GM18519 (cell line): ENCODE results near the gene IL17REL.
"Not testable (repeated sequence)": the region's sequence is repeated elsewhere in the genome, so short reads cannot be mapped to it uniquely, and the experiment has no call there.

Experiments used
- ATAC-seq: cut with Tn5 transposase; IDR thresholded peaks from one replicate; pipeline ENCODE4 v1.9.1; 2021; ENCODE audit warnings: mild to moderate bottlenecking, moderate library complexity; ENCODE audit not compliant: unreplicated experiment, low FRiP score

Gene IL17REL

GRCh38 chr22:49949914-49950292, 62.7 kb downstream of the IL17REL start:
- no peak for ATAC-seq

- ATAC-seq = no peak
Measured at GRCh38 chr22:49948958-49949913, 63.3 kb downstream of the IL17REL start.

GRCh38 chr22:49948116-49948957, 64.2 kb downstream of the IL17REL start:
- ATAC-seq = no peak

GRCh38 chr22:49947296-49947622, 65.3 kb downstream of the IL17REL start:
- ATAC-seq = no peak

GRCh38 chr22:49946612-49947295, 65.8 kb downstream of the IL17REL start:
- ATAC-seq = no peak

GRCh38 chr22:49945042-49945794, 67.3 kb downstream of the IL17REL start:
- not testable (repeated sequence) for ATAC-seq
